ENCODE results near the gene ITSN1. TPM values are rescaled to one million over a fixed set of nuclear protein-coding genes. Genes with fewer than 3 reads are reported as not detected.
"Not testable (repeated sequence)": the region's sequence is repeated elsewhere in the genome, so short reads cannot be mapped to it uniquely, and the experiment has no call there.

Gene ITSN1
- total RNA-seq, 4 donors from 2014 or later: 14.5 to 33.1 (median 26.9) TPM

- H3K27me3 ChIP-seq: no peaks in the 10 kb centered on the region
- DNase-seq (no peak), ATAC-seq (no peak)
- no peaks in the 10 kb centered on the region for H3K36me3 ChIP-seq
- TF ChIP-seq CTCF (IDR thresholded peaks at IDR 0.05 in 4 of 5, conservative IDR thresholded peaks at IDR 0.05 in 1 of 5) (no peak), POLR2A (IDR thresholded peaks at IDR 0.05) (no peak)
- H3K27ac ChIP-seq: no peak overlapping the region
- intact Hi-C loops (cut with DNase I; ENCODE audit: low total_unique reads) (no loop called here), in situ Hi-C loops (cut with MboI; ENCODE audit: low sequenced_read_pairs in 4 of 4) (no loop called here)
- no peaks in the 10 kb centered on the region for H3K9me3 ChIP-seq
- H3K4me1 ChIP-seq: no peaks in the 10 kb centered on the region
- H3K4me3 ChIP-seq: no peak overlapping the region
Measured at GRCh38 chr21:33783187-33783979, 141.1 kb downstream of the ITSN1 start.

GRCh38 chr21:33787431-33787830, 145.1 kb downstream of the ITSN1 start:
- Histone ChIP-seq H3K27me3 (no peaks in the 10 kb centered on the region), H3K4me1 (no peaks in the 10 kb centered on the region), H3K36me3 (no peaks in the 10 kb centered on the region), H3K27ac (no peak overlapping the region), H3K4me3 (no peak overlapping the region), H3K9me3 (no peaks in the 10 kb centered on the region)
- ATAC-seq (no peak), DNase-seq (no peak)
- TF ChIP-seq POLR2A (IDR thresholded peaks at IDR 0.05) (no peak), CTCF (IDR thresholded peaks at IDR 0.05 in 4 of 5, conservative IDR thresholded peaks at IDR 0.05 in 1 of 5) (no peak)
- in situ Hi-C loops (cut with MboI; ENCODE audit: low sequenced_read_pairs in 4 of 4) (no loop called here), intact Hi-C loops (cut with DNase I; ENCODE audit: low total_unique reads) (no loop called here)

GRCh38 chr21:33788438-33788837, 146.1 kb downstream of the ITSN1 start:
- H3K27ac ChIP-seq; H3K27me3 ChIP-seq; H3K36me3 ChIP-seq; intact Hi-C loops (cut with DNase I; ENCODE audit: low total_unique reads); H3K4me1 ChIP-seq; H3K4me3 ChIP-seq; DNase-seq; H3K9me3 ChIP-seq; ATAC-seq; in situ Hi-C loops (cut with MboI; ENCODE audit: low sequenced_read_pairs in 4 of 4): not testable (repeated sequence)

- intact Hi-C loops (cut with DNase I; ENCODE audit: low total_unique reads): no loop called here
- in situ Hi-C loops (cut with MboI; ENCODE audit: low sequenced_read_pairs in 4 of 4): no loop called here
- DNase-seq (no peak), ATAC-seq (no peak)
- no peaks in the 10 kb centered on the region for H3K27me3 ChIP-seq
- H3K4me3 ChIP-seq: no peak overlapping the region
- TF ChIP-seq CTCF (IDR thresholded peaks at IDR 0.05 in 4 of 5, conservative IDR thresholded peaks at IDR 0.05 in 1 of 5) (no peak), POLR2A (IDR thresholded peaks at IDR 0.05) (no peak)
- H3K9me3 ChIP-seq: no peaks in the 10 kb centered on the region
- no peaks in the 10 kb centered on the region for H3K36me3 ChIP-seq
- no peak overlapping the region for H3K27ac ChIP-seq
- no peaks in the 10 kb centered on the region for H3K4me1 ChIP-seq
Measured at GRCh38 chr21:33789697-33790096, 147.4 kb downstream of the ITSN1 start.

- DNase-seq: no peak
- in situ Hi-C loops (cut with MboI; ENCODE audit: low sequenced_read_pairs in 4 of 4) (no loop called here), intact Hi-C loops (cut with DNase I; ENCODE audit: low total_unique reads) (no loop called here)
- no peaks in the 10 kb centered on the region for H3K9me3 ChIP-seq
- no peak for TF ChIP-seq POLR2A (IDR thresholded peaks at IDR 0.05)
- no peak for TF ChIP-seq CTCF (IDR thresholded peaks at IDR 0.05 in 4 of 5, conservative IDR thresholded peaks at IDR 0.05 in 1 of 5)
- H3K4me3 ChIP-seq: no peak overlapping the region
- H3K27ac ChIP-seq: no peak overlapping the region
- no peak for ATAC-seq
- H3K27me3 ChIP-seq: no peaks in the 10 kb centered on the region
- H3K4me1 ChIP-seq: no peaks in the 10 kb centered on the region
- H3K36me3 ChIP-seq: no peaks in the 10 kb centered on the region
Measured at GRCh38 chr21:33791073-33791472, 148.8 kb downstream of the ITSN1 start.

Data from gastrocnemius medialis (tissue), 4 donors.